Breast epithelium (tissue), 3 donors: ENCODE results near the gene TRIM5.

Experiments
- POLR2A ChIP-seq: fragments of 450-650 bp; IDR thresholded peaks from one replicate; pipeline ENCODE4 v1.6.1; 2016; ENCODE audit warnings: antibody characterized with exemption, mild to moderate bottlenecking, moderate library complexity
- POLR2AphosphoS5 ChIP-seq, 3 donors: sonication (generic); formaldehyde crosslinking; IDR thresholded peaks; one replicate each; pipeline ENCODE4 v1.6.1; 2017; ENCODE audit warnings: antibody characterized with exemption in 3 of 3
- TF ChIP-seq, protein P1 (sequence below), 3 donors: fragments of 450-650 bp; IDR thresholded peaks; one replicate each; pipeline ENCODE4 v1.5.1; 2016 to 2017; ENCODE audit warnings: antibody characterized with exemption in 3 of 3, mild to moderate bottlenecking in 3 of 3, moderate library complexity in 3 of 3

DNA sequence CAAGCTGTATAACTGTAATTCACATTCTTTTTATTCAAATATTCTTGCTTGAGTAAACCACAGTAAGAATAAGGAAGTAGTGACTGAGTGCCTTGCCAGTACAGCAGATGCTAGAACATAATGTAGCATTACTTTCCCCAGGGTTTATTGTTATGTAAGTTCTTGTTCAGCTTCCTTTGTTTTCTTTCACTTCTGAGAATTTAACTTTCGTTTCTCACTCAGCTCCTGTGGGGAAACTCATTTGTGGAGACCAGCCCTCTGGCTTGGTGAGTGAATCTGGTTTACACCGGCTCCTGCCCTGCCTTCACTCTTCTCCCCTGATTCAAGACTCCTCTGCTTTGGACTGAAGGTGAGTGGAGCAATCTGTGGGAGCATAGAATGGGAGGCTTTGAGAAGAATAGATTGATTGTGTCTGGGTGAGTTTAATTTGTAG lies 4.7 kb upstream of the TRIM5 start, which contains the start of gene TRIM22:
- TF ChIP-seq, protein P1, sequence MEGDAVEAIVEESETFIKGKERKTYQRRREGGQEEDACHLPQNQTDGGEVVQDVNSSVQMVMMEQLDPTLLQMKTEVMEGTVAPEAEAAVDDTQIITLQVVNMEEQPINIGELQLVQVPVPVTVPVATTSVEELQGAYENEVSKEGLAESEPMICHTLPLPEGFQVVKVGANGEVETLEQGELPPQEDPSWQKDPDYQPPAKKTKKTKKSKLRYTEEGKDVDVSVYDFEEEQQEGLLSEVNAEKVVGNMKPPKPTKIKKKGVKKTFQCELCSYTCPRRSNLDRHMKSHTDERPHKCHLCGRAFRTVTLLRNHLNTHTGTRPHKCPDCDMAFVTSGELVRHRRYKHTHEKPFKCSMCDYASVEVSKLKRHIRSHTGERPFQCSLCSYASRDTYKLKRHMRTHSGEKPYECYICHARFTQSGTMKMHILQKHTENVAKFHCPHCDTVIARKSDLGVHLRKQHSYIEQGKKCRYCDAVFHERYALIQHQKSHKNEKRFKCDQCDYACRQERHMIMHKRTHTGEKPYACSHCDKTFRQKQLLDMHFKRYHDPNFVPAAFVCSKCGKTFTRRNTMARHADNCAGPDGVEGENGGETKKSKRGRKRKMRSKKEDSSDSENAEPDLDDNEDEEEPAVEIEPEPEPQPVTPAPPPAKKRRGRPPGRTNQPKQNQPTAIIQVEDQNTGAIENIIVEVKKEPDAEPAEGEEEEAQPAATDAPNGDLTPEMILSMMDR (IDR thresholded peaks at IDR 0.05), result no peak
- TF ChIP-seq POLR2A (no peak), POLR2AphosphoS5 (IDR thresholded peaks at IDR 0.05) (peak in 1 of 3 donors; percentile 22)
